HG02970 (cell line): ENCODE data around the gene MALRD1.

Experiments
- ATAC-seq: cut with Tn5 transposase; IDR thresholded peaks from one replicate; pipeline ENCODE4 v1.9.1; 2021; ENCODE audit warnings: mild to moderate bottlenecking, moderate library complexity, moderate number of reproducible peaks; ENCODE audit not compliant: unreplicated experiment, low FRiP score

MALRD1 gene

GRCh38 chr10:19628767-19629560, 580.4 kb downstream of the MALRD1 start:
- no peak for ATAC-seq

- ATAC-seq: no peak
Observed at GRCh38 chr10:19629567-19629966, 581.0 kb downstream of the MALRD1 start.

DNA sequence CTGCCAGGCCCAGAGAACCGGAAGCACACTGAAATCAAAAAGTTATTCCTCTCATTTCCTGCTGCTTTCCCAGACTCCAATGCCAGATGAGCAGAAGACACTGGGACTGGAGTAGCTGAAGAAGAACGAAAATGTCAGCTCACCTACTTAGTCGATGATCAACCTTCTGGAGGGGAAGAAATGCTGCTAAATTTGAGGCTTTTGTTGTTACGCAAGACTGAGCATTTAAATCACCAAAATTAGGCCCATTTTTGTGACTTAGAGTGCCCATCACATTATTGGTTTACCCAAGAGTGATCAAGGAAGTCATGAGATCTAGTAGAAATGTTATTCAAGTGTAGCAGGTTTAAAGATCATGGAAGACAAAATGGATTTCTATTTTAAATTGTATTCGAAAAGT, 585.6 kb downstream of the MALRD1 start:
- ATAC-seq: no peak

- ATAC-seq: no peak
Observed at GRCh38 chr10:19638182-19638895, 589.7 kb downstream of the MALRD1 start.

DNA sequence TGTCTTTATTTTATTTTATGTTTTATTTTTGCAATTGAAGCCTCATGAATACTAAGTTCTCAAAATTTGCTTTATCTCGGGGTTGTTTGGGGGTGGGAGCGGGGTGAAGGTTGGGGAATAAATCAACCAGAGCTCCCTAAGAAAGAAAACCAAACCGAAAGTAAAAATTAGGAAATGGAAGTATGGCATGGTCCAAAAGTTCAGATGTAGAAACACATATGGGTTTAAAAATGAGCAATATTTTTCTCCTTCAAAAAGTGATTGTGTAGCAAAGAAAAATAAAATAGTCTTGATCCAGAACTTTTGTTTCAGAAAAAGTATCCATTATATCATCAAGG, 590.3 kb downstream of the MALRD1 start:
- no peak for ATAC-seq

DNA sequence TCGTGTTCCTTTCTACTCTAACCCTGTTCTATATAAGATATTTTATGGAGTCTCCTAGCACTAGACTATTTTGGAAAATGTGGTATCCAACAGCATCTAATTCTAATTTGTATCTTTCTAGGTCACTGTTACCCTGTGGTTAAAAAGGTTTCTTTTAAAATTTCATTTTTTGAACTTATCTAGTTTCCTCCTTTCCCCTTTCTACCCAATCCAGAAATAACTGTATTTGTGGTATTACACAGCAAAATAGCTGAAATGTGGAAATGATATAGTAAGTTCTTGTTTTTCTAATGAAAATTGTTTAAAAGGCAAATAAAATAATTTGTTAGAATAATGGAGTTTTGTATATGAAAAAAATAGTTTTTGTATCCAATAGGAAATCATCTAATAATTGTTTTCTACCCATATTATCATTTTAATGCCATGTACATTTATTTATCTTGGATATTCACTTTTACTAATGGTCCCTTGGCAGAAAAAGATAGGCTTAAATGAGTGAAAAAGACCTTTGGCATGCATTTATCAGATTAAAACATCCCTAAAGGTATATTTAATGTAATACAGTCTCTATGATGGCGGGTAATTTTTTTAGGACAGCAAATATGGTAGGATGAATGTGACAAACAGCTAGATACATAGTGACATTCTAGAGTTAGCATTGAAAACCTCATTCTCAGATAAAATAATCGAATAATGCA, 592.1 kb downstream of the MALRD1 start:
- ATAC-seq: no peak

GRCh38 chr10:19651549-19651948, 602.9 kb downstream of the MALRD1 start:
- no peak for ATAC-seq

GRCh38 chr10:19652750-19653149, 604.1 kb downstream of the MALRD1 start:
- no peak for ATAC-seq

DNA sequence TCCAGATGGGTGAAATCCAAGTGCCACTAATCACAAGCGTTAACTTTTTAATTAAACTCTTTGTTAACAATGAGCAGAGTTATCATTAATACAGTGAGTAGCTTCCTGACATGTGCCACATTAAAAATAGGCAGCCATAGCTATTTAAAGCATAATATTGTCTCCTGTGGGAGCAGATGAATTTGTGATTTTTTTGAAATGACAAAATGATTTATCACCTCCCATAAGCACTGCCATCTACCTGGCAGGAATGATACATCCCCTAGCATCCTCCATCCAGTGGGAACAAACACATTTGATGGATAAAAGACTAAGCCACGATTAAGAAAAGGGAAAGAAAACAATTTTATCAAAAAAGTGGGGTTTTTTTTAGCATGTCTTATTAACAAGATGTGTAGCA, 605.3 kb downstream of the MALRD1 start:
- no peak for ATAC-seq

DNA sequence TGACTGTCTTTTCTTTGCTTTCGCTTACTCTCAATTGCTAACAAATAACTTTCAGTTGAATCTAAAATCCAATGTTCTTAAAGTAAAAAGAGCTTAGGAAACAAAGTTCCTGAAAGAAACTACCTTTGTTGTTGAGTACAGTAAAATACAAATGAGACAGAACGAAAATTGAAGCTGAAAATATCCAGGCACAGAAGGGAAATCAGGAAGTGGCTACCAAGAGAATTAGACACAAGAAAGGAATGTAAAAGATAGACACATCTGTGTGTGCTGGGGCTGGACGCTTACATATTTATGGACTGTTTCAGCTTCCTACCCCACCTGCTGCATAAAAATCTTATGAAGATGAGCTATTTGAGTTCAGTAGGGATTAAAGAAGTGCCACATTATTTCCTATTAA, 606.0 kb downstream of the MALRD1 start:
- ATAC-seq: no peak

DNA sequence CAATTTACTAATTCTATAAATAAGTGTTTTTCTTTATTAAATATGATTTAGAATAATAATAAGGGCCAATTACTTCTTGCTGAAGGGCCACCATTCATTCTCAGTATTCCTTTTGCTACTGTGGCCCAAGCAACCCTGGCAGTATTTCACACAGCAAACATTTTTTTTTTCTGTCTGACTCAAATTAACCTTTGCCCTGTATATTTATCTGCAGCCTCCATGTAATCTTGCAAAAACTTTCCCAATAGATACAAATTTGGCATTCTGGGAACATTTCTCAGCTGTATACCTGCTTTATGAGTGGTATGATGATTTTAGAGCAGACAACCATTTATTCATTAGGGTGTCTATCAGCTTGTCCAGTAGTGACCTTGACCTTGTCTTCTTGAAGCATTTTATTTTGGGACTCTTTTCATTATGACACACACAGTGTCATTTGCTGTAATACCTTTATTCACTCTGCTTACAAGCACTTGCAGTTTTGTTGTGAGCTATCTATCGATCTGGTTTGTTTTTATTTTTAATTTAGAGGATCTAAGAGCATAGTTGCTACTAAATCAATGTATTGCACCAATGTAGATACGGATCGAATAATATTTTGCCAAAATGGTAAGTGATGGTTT, 607.9 kb downstream of the MALRD1 start:
- ATAC-seq: no peak

DNA sequence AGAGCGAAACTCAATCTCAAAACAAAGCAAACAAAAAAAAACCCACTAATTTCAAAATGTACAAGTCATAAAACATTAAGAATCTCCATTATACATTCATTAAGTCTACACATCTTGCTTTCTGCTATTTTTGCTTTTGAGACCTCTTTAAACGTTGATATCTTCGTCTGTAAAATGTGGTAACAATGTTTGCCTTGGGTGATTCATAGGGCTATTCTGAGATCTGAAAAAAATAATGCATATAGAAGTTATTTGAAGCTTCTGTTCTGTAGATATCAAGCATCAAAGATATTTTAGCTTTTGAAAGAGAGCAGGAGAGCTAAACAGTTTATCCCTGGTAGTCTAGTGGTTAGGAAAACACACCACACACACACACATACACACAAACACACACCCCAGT, 609.5 kb downstream of the MALRD1 start:
- ATAC-seq: no peak

DNA sequence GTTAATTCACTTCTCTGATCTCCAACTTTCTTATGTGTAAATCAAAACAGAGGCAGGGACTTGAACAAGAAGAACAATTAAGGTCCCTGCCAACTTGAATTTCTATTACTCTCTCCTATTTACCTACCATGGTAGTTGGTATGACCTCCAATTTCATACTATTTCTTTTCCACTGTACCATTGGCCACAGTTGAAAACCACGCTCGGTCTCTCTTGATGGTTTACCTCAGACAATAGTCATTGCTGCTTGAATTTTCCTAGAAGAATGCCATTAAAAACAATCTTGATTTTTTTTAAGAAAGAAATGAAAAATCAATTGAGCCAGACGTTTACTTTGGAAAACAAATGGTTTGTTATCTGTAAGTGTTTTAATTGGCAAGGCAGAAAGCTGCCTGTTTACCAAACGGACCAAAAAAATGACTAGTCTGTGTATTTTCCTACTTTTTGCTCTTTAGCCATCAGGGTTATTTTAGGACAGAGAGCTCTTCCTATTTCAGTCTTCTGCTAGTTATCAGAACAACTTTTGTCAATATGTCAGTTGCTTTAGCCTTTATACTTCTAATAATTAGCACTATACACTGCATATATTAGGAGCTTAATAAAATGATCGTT, 610.1 kb downstream of the MALRD1 start:
- ATAC-seq: no peak

DNA sequence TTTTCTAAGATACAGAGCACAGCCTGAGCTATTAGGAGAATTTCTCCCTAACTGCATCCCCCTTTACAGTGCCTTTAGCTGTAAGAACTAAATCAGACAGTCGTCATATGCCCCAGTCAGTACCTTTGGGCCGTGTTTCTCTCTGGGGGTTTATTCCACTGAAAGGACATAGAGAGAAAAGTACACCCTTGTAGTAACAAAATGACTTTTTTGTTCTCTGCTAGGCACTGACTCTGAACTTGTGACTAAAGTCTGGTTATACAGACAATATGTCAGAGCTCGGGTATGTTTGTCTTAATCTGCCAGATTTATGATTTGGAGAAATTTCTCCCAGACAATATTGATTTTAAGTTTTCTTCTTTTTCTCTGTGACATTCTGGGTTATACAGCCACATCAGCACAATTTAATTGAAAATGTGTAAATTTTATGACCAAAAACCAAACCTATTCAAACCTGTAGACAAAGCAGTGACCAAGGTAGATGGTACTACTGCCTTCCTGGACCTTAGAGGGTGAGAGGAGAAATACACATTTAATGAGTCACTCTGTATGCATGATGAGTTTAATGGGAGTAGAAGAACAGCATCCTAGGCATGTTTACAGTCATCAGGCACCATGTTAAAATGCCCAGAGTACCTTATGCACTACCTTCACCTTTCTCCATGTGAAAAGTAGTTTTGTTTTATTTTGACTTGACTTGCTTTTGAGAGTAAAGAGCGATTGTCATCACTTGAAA, 611.5 kb downstream of the MALRD1 start:
- ATAC-seq: no peak

- ATAC-seq: no peak
Observed at GRCh38 chr10:19663344-19663743, 614.7 kb downstream of the MALRD1 start.

DNA sequence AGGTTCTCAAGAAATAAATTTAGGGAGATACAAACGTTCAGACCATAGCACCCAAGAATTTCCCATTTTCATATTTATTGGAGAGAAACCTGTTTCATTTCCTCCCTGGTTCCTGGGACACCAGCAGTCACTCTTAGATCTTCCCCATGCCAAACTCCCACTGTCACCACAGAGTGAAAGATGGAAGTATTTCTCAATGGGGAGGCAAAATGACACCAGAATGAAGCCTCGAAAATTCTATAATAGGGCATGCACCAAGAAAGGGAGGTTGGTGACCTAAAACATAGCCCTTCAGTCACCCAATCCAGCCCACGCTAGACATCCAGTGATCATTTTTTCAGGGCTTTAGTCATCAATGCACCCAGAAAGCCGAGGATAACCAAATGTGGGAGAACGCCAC, 619.5 kb downstream of the MALRD1 start:
- ATAC-seq: no peak

- no peak for ATAC-seq
Observed at GRCh38 chr10:19676063-19676462, 627.5 kb downstream of the MALRD1 start.

DNA sequence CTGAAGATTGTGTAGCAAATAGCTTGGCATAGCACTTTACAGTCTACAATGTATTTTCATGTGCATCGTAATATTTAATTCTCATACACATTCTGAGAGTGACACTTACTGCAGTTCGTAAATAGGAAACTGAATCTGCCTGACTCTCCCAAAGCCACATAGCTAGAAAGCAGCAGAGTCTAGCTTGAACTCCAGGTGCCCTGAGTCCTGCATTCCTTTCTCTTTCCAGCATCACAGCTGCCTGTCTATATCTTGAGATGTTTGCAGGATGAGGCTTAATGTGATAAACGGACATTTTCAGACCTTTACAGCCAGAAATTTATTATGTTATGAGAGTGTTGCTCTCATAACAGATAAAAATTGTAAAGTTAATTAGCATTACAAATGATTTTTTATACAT, 634.8 kb downstream of the MALRD1 start:
- no peak for ATAC-seq

- ATAC-seq: no peak
Observed at GRCh38 chr10:19683960-19684359, 635.4 kb downstream of the MALRD1 start.

- ATAC-seq: no peak
Observed at GRCh38 chr10:19688344-19688743, 639.7 kb downstream of the MALRD1 start.
